GM19328 (cell line): ENCODE results near the gene NME4.
A peak's percentile ranks its signal among the peaks of the same experiment; 100 is the strongest.
"Not testable (repeated sequence)": the region's sequence is repeated elsewhere in the genome, so short reads cannot be mapped to it uniquely, and the experiment has no call there.

Source experiments
- ATAC-seq: cut with Tn5 transposase; IDR thresholded peaks from one replicate; pipeline ENCODE4 v1.9.1; 2021; ENCODE audit warnings: mild to moderate bottlenecking, moderate library complexity; ENCODE audit not compliant: unreplicated experiment

The NME4 gene

GRCh38 chr16:397135-397661 is at the start of gene NME4:
Gene NME4 (plus strand): TSS chr16:397199. CDS start chr16:397223, 24 bp downstream.
- no peak for ATAC-seq

- no peak for ATAC-seq
Observed at GRCh38 chr16:347203-347602, 49.8 kb upstream of the NME4 start.

GRCh38 chr16:348495-348894 is 48.5 kb upstream of the NME4 start:
- not testable (repeated sequence) for ATAC-seq

- ATAC-seq: no peak
Observed at GRCh38 chr16:349211-349610, 47.8 kb upstream of the NME4 start.

GRCh38 chr16:350203-350602 is 46.8 kb upstream of the NME4 start:
- no peak for ATAC-seq

- peak; percentile 30 for ATAC-seq
Observed at GRCh38 chr16:351804-352520, 45.0 kb upstream of the NME4 start.

GRCh38 chr16:352547-353403 is 44.2 kb upstream of the NME4 start, which contains the start of gene AXIN1:
Gene AXIN1 (minus strand): TSS chr16:352723. CDS start chr16:347025, 5,698 bp downstream.
- ATAC-seq: peak; percentile 69

GRCh38 chr16:353404-354290 is 43.4 kb upstream of the NME4 start:
- ATAC-seq: no peak

- ATAC-seq: no peak
Observed at GRCh38 chr16:354291-354881, 42.6 kb upstream of the NME4 start.

- ATAC-seq: no peak
Observed at GRCh38 chr16:354971-355461, 42.0 kb upstream of the NME4 start.

- no peak for ATAC-seq
Observed at GRCh38 chr16:356741-357140, 40.3 kb upstream of the NME4 start.

- no peak for ATAC-seq
Observed at GRCh38 chr16:359067-359763, 37.8 kb upstream of the NME4 start.

- ATAC-seq: no peak
Observed at GRCh38 chr16:359871-360697, 36.9 kb upstream of the NME4 start.

- ATAC-seq: no peak
Observed at GRCh38 chr16:360698-361336, 36.2 kb upstream of the NME4 start.

- no peak for ATAC-seq
Observed at GRCh38 chr16:361341-361871, 35.6 kb upstream of the NME4 start.

- ATAC-seq: no peak
Observed at GRCh38 chr16:361872-362701, 34.9 kb upstream of the NME4 start.

GRCh38 chr16:362702-362999 is 34.3 kb upstream of the NME4 start:
- ATAC-seq: not testable (repeated sequence)
